IMR-90 (cell line): ENCODE results near the gene GTF2F1. TPM values are rescaled to one million over a fixed set of nuclear protein-coding genes. Genes with fewer than 3 reads are reported as not detected.

Experiments used
- ATAC-seq: fragments of 200-7000 bp; cut with Tn5 transposase; 2 replicates; pipeline ENCODE4 v1.9.1; 2020; ENCODE audit warnings: low read depth, mild to moderate bottlenecking, moderate library complexity
- BruUV-seq: library from RNA; stranded (reverse); fragments of 400-500 nt; replicated peaks from 2 replicates; lab custom pipeline; 2021; lab: Mats Ljungman, UMichigan
- CTCF ChIA-PET: fragments of 300-600 bp; formaldehyde crosslinking; extraction: SDS; loops from one replicate; lab custom pipeline; 2021; ENCODE audit warnings: antibody characterized with exemption; lab: Yijun Ruan, JAX
- POLR2A ChIA-PET: fragments of 300-600 bp; sonication (Branson Sonifier 250); formaldehyde crosslinking; loops from one replicate; lab custom pipeline; 2022; ENCODE audit warnings: antibody characterized with exemption; ENCODE audit not compliant: unreplicated experiment; lab: Charles Lee
- DNase-seq: peaks from one replicate; pipeline ENCODE4 v3.0.0; 2013
- H2AFZ ChIP-seq: replicated peaks from 2 replicates; pipeline ENCODE3; 2013; ENCODE audit warnings: low read length, mild to moderate bottlenecking; ENCODE audit not compliant: poor library complexity
- H2AK5ac ChIP-seq: 2 replicates; pipeline ENCODE4 v1.6.1; 2013; ENCODE audit warnings: low read depth, low read length, inconsistent platforms
- H2AK9ac ChIP-seq: replicated peaks from 2 replicates; pipeline ENCODE3; 2013; ENCODE audit warnings: mild to moderate bottlenecking, low read depth, low read length, moderate library complexity; ENCODE audit not compliant: poor library complexity
- H2BK120ac ChIP-seq: 2 replicates; pipeline ENCODE4 v1.6.1; 2013; ENCODE audit warnings: low read depth, low read length, inconsistent platforms
- H2BK15ac ChIP-seq: 3 replicates; pipeline ENCODE4 v1.6.1; 2013; ENCODE audit warnings: low read depth, low read length, inconsistent platforms
- H2BK20ac ChIP-seq: 2 replicates; pipeline ENCODE4 v1.6.1; 2013; ENCODE audit warnings: low read depth, mild to moderate bottlenecking, inconsistent platforms, low read length, moderate library complexity
- H2BK5ac ChIP-seq: 2 replicates; pipeline ENCODE4 v1.6.1; 2013; ENCODE audit warnings: mild to moderate bottlenecking, low read depth, low read length, inconsistent platforms; ENCODE audit not compliant: poor library complexity, severe bottlenecking
- H3K14ac ChIP-seq: replicated peaks from 2 replicates; pipeline ENCODE4 v1.6.1; 2013; ENCODE audit warnings: low read depth, low read length, inconsistent platforms
- H3K18ac ChIP-seq: 2 replicates; pipeline ENCODE4 v1.6.1; 2013; ENCODE audit warnings: low read depth, low read length, control low read depth
- H3K23ac ChIP-seq: 2 replicates; pipeline ENCODE4 v1.6.1; 2013; ENCODE audit warnings: low read depth, low read length, inconsistent platforms
- H3K27ac ChIP-seq: 2 replicates; pipeline ENCODE4 v1.5.1; 2013; ENCODE audit warnings: mild to moderate bottlenecking, control low read depth, low read length; ENCODE audit not compliant: insufficient read depth
- H3K27me3 ChIP-seq: 2 replicates; pipeline ENCODE4 v1.6.1; 2013; ENCODE audit warnings: low read length; ENCODE audit not compliant: control insufficient read depth, insufficient read depth
- H3K36me3 ChIP-seq: 2 replicates; pipeline ENCODE4 v1.6.1; 2013; ENCODE audit warnings: low read length, mixed read lengths; ENCODE audit not compliant: control insufficient read depth, insufficient read depth
- H3K4ac ChIP-seq: 2 replicates; pipeline ENCODE4 v1.6.1; 2013; ENCODE audit warnings: low read depth, low read length, inconsistent platforms
- H3K4me1 ChIP-seq: 2 replicates; pipeline ENCODE4 v1.6.1; 2013; ENCODE audit warnings: low read length, mixed read lengths; ENCODE audit not compliant: control insufficient read depth, insufficient read depth
- H3K4me2 ChIP-seq: 2 replicates; pipeline ENCODE4 v1.6.1; 2013; ENCODE audit warnings: low read depth, mild to moderate bottlenecking, control low read depth, low read length, moderate library complexity
- H3K4me3 ChIP-seq: 2 replicates; pipeline ENCODE4 v1.5.1; 2013; ENCODE audit warnings: low read depth, mild to moderate bottlenecking, control low read depth, low read length, moderate library complexity; ENCODE audit not compliant: insufficient read depth
- H3K56ac ChIP-seq: 2 replicates; pipeline ENCODE4 v1.6.1; 2013; ENCODE audit warnings: low read length, inconsistent platforms; ENCODE audit not compliant: insufficient read depth; ENCODE audit errors: extremely low read depth
- H3K79me1 ChIP-seq, 2 experiments: 2 replicates each; pipeline ENCODE4 v1.6.1; 2013; ENCODE audit warnings: low read length in 2 of 2, inconsistent platforms in 1 of 2, low read depth in 1 of 2
- H3K9ac ChIP-seq: 2 replicates; pipeline ENCODE4 v1.6.1; 2013; ENCODE audit warnings: low read depth, low read length, control low read depth
- H3K9me1 ChIP-seq: 2 replicates; pipeline ENCODE4 v1.6.1; 2013; ENCODE audit warnings: low read length, inconsistent platforms; ENCODE audit not compliant: insufficient read depth
- H3K9me3 ChIP-seq: 2 replicates; pipeline ENCODE4 v1.6.1; 2013; ENCODE audit warnings: low read length; ENCODE audit not compliant: control insufficient read depth, insufficient read depth
- H4K20me1 ChIP-seq: 2 replicates; pipeline ENCODE4 v1.6.1; 2013; ENCODE audit warnings: low read length, inconsistent platforms; ENCODE audit not compliant: insufficient read depth
- H4K5ac ChIP-seq: 2 replicates; pipeline ENCODE4 v1.6.1; 2013; ENCODE audit warnings: mild to moderate bottlenecking, low read depth, low read length, control low read depth
- H4K8ac ChIP-seq, 2 experiments: 2 replicates each; pipeline ENCODE4 v1.6.1; 2013; ENCODE audit warnings: low read depth in 2 of 2, low read length in 2 of 2, control low read depth in 1 of 2, inconsistent platforms in 1 of 2
- H4K91ac ChIP-seq: 2 replicates; pipeline ENCODE4 v1.6.1; 2013; ENCODE audit warnings: low read depth, low read length, inconsistent platforms; ENCODE audit not compliant: insufficient read depth
- CEBPB ChIP-seq: IDR thresholded peaks from 2 replicates; pipeline ENCODE4 v1.6.1; 2012; ENCODE audit warnings: low read depth, low read length, improper control_type of control experiment
- CHD1 ChIP-seq: IDR thresholded peaks from 2 replicates; pipeline ENCODE4 v1.6.1; 2012; ENCODE audit warnings: low read depth, low read length, improper control_type of control experiment
- FOS ChIP-seq: fragments of 150-350 bp; IDR thresholded peaks from 2 replicates; pipeline ENCODE4 v1.6.1; 2016; ENCODE audit warnings: low read depth, low read length
- MAZ ChIP-seq: IDR thresholded peaks from 2 replicates; pipeline ENCODE4 v1.6.1; 2012; ENCODE audit warnings: low read depth, mild to moderate bottlenecking, low read length, improper control_type of control experiment, moderate library complexity, borderline replicate concordance
- MXI1 ChIP-seq: IDR thresholded peaks from 2 replicates; pipeline ENCODE4 v1.6.1; 2012; ENCODE audit warnings: low read depth, mild to moderate bottlenecking, low read length, moderate library complexity, borderline replicate concordance
- NFE2L2 ChIP-seq: fragments of 150-350 bp; IDR thresholded peaks from 2 replicates; pipeline ENCODE4 v1.6.1; 2016; ENCODE audit warnings: low read depth, mild to moderate bottlenecking, low read length
- RFX5 ChIP-seq: IDR thresholded peaks from 2 replicates; pipeline ENCODE4 v1.8.0; 2012; ENCODE audit warnings: low read depth, mild to moderate bottlenecking, low read length, moderate library complexity
- WGBS, 2 experiments: methylation state at CpG; one replicate each; pipeline versions ENCODE4 v1.1.5 to v1.1.7; 2013; ENCODE audit warnings: missing lambda C conversion rate in 2 of 2; ENCODE audit not compliant: insufficient read length in 1 of 2; ENCODE audit errors: extremely low coverage in 2 of 2; 5-methylcytosine and 5-hydroxymethylcytosine counted together
- dilution Hi-C: fragments of 300-500 bp; cut with HindIII; formaldehyde crosslinking; loops from one replicate; pipeline ENCODE4 v1.14.3; 2018; ENCODE audit warnings: low sequenced_read_pairs; ENCODE audit not compliant: unreplicated experiment
- in situ Hi-C: fragments of 300-500 bp; cut with MboI; formaldehyde crosslinking; loops from 3 replicates; pipeline ENCODE4 v1.14.3; 2019; ENCODE audit warnings: low sequenced_read_pairs, inconsistent platforms, mixed read lengths
- intact Hi-C: fragments of 100-400 bp; cut with micrococcal nuclease; formaldehyde crosslinking; loops from 2 replicates; pipeline ENCODE4 v1.10.0; 2022
- polyA plus RNA-seq, 3 experiments: library from polyadenylated mRNA; depleted of rRNA; stranded (reverse); fragments of >200 nt; gene quantifications; 2 replicates each; pipeline ENCODE4 v1.2.3, GENCODE V29; 2012; ENCODE audit warnings: low replicate concordance in 1 of 3
- total RNA-seq: library from RNA; depleted of rRNA; stranded (reverse); fragments of >200 nt; gene quantifications from 2 replicates; pipeline ENCODE4 v1.2.3, GENCODE V29; 2012
- TF ChIP-seq, protein P1 (sequence below): conservative IDR thresholded peaks from 2 replicates; pipeline ENCODE4 v1.5.1; 2012; ENCODE audit warnings: mild to moderate bottlenecking, low read depth, low read length, improper control_type of control experiment
- TF ChIP-seq, protein P2 (sequence below): fragments of 150-350 bp; IDR thresholded peaks from 2 replicates; pipeline ENCODE4 v1.6.1; 2016; ENCODE audit warnings: low read depth, mild to moderate bottlenecking, low read length, moderate library complexity, borderline replicate concordance

The GTF2F1 gene
- total and polyA plus RNA-seq, 2 of the 4 experiments (the other 2 are of a cell fraction) = 43.7 to 51.4 TPM

DNA sequence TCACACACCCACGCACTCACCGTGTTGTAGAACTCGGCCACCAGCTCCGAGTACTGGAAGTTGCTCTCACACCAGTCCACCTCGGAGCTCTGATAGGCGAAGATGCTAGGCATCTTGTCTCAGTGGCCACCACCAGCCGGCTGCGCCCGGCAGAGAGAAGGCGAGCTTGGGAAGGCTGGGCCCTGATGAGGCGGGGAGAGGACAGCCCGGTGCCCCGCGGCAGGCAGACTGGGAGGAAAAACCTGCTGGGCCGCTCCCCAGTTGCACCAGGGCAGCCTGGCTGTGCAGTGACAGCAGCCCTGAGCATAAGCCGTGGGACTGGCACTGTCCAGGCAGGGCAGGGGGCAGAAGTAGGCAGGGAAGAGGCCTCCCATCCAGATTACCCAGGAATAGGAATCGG, 59.5 kb downstream of the GTF2F1 start, which contains the start of gene ACER1:
Gene ACER1, minus strand, starts transcription at position 174 of the 400 bp plus-strand sequence. Its CDS starts 61 bp downstream, at position 113.
- CTCF ChIA-PET = interaction anchor here (1.4 kb wide), 1 partner anchor 20 kb away, joined by 3 read pairs; no protein-coding TSS in a partner anchor
- no TSS peak for BruUV-seq

More for the DNA sequence above, 59.5 kb downstream of the GTF2F1 start, which contains the start of gene ACER1:
- no peaks in the 10 kb centered on the region for H3K4me1 ChIP-seq
- H3K9ac ChIP-seq = no peak within 1 kb of the TSS
- in situ Hi-C loops (no loop called here), intact Hi-C loops (no loop called here), dilution Hi-C loops (no loop called here)
- H2AFZ ChIP-seq = no peak within 1 kb of the TSS
- no peaks in the 10 kb centered on the region for H3K9me3 ChIP-seq
- no peak within 1 kb of the TSS for H3K18ac ChIP-seq
- H3K27me3 ChIP-seq = peaks cover 2% of the 10 kb centered on the region
- no peaks in the 10 kb centered on the region for H3K9me1 ChIP-seq
- H4K5ac ChIP-seq = no peak within 1 kb of the TSS
- no peak within 1 kb of the TSS for H4K8ac ChIP-seq
- H3K4me2 ChIP-seq = no peak within 1 kb of the TSS
- H2BK5ac ChIP-seq = no peak within 1 kb of the TSS
- H3K4me3 ChIP-seq = no peak within 1 kb of the TSS
- peak within 1 kb of the TSS; percentile 78 for H2AK9ac ChIP-seq
- no peak within 1 kb of the TSS for H3K23ac ChIP-seq
- POLR2A ChIA-PET = no interaction called here
- H3K27ac ChIP-seq = no peak within 1 kb of the TSS
- no peak within 1 kb of the TSS for H3K14ac ChIP-seq
- TF ChIP-seq, protein P1, sequence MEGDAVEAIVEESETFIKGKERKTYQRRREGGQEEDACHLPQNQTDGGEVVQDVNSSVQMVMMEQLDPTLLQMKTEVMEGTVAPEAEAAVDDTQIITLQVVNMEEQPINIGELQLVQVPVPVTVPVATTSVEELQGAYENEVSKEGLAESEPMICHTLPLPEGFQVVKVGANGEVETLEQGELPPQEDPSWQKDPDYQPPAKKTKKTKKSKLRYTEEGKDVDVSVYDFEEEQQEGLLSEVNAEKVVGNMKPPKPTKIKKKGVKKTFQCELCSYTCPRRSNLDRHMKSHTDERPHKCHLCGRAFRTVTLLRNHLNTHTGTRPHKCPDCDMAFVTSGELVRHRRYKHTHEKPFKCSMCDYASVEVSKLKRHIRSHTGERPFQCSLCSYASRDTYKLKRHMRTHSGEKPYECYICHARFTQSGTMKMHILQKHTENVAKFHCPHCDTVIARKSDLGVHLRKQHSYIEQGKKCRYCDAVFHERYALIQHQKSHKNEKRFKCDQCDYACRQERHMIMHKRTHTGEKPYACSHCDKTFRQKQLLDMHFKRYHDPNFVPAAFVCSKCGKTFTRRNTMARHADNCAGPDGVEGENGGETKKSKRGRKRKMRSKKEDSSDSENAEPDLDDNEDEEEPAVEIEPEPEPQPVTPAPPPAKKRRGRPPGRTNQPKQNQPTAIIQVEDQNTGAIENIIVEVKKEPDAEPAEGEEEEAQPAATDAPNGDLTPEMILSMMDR = no peak
- TF ChIP-seq CHD1 (no peak), CEBPB (no peak), MAZ (no peak), MXI1 (no peak), FOS (no peak), NFE2L2 (no peak), RFX5 (no peak)
- TF ChIP-seq, protein P2, sequence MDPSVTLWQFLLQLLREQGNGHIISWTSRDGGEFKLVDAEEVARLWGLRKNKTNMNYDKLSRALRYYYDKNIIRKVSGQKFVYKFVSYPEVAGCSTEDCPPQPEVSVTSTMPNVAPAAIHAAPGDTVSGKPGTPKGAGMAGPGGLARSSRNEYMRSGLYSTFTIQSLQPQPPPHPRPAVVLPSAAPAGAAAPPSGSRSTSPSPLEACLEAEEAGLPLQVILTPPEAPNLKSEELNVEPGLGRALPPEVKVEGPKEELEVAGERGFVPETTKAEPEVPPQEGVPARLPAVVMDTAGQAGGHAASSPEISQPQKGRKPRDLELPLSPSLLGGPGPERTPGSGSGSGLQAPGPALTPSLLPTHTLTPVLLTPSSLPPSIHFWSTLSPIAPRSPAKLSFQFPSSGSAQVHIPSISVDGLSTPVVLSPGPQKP = no peak
- H3K79me1 ChIP-seq = no peaks in the 10 kb centered on the region
- no peak within 1 kb of the TSS for H3K4ac ChIP-seq
- ATAC-seq (no peak), DNase-seq (no peak)
- H3K36me3 ChIP-seq = no peaks in the 10 kb centered on the region
- WGBS, 2 experiments = 50% methylated on average over 7 of the region's 17 CpGs; no CpG with 5 or more reads in 1 of the 2 experiments
- no peaks in the 10 kb centered on the region for H4K20me1 ChIP-seq
- H2BK20ac ChIP-seq = no peak within 1 kb of the TSS
- H3K56ac ChIP-seq = no peak within 1 kb of the TSS
- no peak within 1 kb of the TSS for H2BK15ac ChIP-seq
- H2BK120ac ChIP-seq = no peak within 1 kb of the TSS
- no peak within 1 kb of the TSS for H4K91ac ChIP-seq
- H2AK5ac ChIP-seq = no peak within 1 kb of the TSS
